ENCODE data around the gene RPL18. TPM values are rescaled to one million over a fixed set of nuclear protein-coding genes. Genes with fewer than 3 reads are reported as not detected.
"Not testable (repeated sequence)": the region's sequence is repeated elsewhere in the genome, so short reads cannot be mapped to it uniquely, and the experiment has no call there.

Gene RPL18
- total RNA-seq, 1 experiment from 2014 or later = 1,503 TPM

GRCh38 chr19:48633148-48634035 lies 14.4 kb upstream of the RPL18 start:
- H3K79me2 ChIP-seq (ENCODE audit: low read length) = no peaks in the 10 kb centered on the region
- CTCF ChIA-PET = no interaction called here
- TF ChIP-seq, protein P1, sequence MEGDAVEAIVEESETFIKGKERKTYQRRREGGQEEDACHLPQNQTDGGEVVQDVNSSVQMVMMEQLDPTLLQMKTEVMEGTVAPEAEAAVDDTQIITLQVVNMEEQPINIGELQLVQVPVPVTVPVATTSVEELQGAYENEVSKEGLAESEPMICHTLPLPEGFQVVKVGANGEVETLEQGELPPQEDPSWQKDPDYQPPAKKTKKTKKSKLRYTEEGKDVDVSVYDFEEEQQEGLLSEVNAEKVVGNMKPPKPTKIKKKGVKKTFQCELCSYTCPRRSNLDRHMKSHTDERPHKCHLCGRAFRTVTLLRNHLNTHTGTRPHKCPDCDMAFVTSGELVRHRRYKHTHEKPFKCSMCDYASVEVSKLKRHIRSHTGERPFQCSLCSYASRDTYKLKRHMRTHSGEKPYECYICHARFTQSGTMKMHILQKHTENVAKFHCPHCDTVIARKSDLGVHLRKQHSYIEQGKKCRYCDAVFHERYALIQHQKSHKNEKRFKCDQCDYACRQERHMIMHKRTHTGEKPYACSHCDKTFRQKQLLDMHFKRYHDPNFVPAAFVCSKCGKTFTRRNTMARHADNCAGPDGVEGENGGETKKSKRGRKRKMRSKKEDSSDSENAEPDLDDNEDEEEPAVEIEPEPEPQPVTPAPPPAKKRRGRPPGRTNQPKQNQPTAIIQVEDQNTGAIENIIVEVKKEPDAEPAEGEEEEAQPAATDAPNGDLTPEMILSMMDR (conservative IDR thresholded peaks at IDR 0.05; ENCODE audit: low read depth, low read length) = no peak
- TF ChIP-seq EZH2 (IDR thresholded peaks at IDR 0.05; ENCODE audit: low read length, unreplicated experiment) (no peak), EZH2phosphoT487 (IDR thresholded peaks at IDR 0.05; ENCODE audit: borderline replicate concordance, low read length) (no peak)
- H3K4me2 ChIP-seq (ENCODE audit: low read length) = no peak overlapping the region; the same call in 1 of the 2 replicates
- no peak overlapping the region for H3K27ac ChIP-seq (ENCODE audit: low read length)
- H3K4me3 ChIP-seq (ENCODE audit: low read length) = no peak overlapping the region
- H2AFZ ChIP-seq (ENCODE audit: low read length) = no peak overlapping the region
- intact Hi-C loops (cut with micrococcal nuclease) = no loop called here
- POLR2A ChIA-PET (ENCODE audit: unreplicated experiment) = interaction anchor here (0.7 kb wide), 1 partner anchor 14 kb away, joined by 5 read pairs; the partner anchor contains the start of gene SPHK2
- ATAC-seq (no peak), DNase-seq (no peak)
- H3K9me3 ChIP-seq (ENCODE audit: low read length) = no peaks in the 10 kb centered on the region
- H3K9ac ChIP-seq (ENCODE audit: low read length) = no peak overlapping the region
- peaks cover 24% of the 10 kb centered on the region for H3K4me1 ChIP-seq (ENCODE audit: insufficient read depth, low read length)
- peaks cover 3% of the 10 kb centered on the region for H3F3A ChIP-seq (ENCODE audit: low read length, unreplicated experiment)
- no peaks in the 10 kb centered on the region for H4K20me1 ChIP-seq (ENCODE audit: low read length)
- H3K9me2 ChIP-seq (replicated peaks; ENCODE audit: low read length) = no peaks in the 10 kb centered on the region
- no TSS peak for BruUV-seq (replicated peaks)
- no peaks in the 10 kb centered on the region for H3K27me3 ChIP-seq (ENCODE audit: low read length)
- H3K36me3 ChIP-seq (ENCODE audit: low read depth, low read length) = no peaks in the 10 kb centered on the region

DNA sequence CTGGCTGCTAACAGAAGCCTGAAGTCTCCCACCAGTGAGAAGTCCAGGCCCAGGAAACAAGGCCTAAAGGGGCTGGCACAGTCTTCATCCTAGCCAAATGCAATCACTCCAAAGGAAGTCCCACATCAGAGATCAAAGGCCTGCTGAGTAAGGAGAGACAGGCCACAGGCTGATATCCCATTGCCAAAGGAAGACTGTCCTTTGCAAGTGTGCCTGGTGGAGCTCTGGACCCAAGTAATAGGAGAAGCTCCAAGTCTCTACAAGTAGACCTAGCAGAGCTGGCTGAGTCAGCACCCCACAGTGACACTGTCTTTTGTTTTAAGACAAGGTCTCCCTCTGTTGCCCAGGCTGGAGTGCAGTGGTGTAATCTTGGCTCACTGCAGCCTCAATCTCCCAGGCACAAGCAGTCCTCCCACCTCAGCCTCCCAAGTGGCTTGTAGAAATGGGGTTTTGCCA lies 13.7 kb upstream of the RPL18 start:
- Histone ChIP-seq H3K4me2 (ENCODE audit: low read length) (no peak overlapping the region), H3K9ac (ENCODE audit: low read length) (no peak overlapping the region), H3K4me1 (ENCODE audit: insufficient read depth, low read length) (peaks cover 21% of the 10 kb centered on the region), H3K79me2 (ENCODE audit: low read length) (no peaks in the 10 kb centered on the region), H3K36me3 (ENCODE audit: low read depth, low read length) (no peaks in the 10 kb centered on the region), H3F3A (ENCODE audit: low read length, unreplicated experiment) (peaks cover 3% of the 10 kb centered on the region), H3K9me2 (replicated peaks; ENCODE audit: low read length) (no peaks in the 10 kb centered on the region), H3K9me3 (ENCODE audit: low read length) (no peaks in the 10 kb centered on the region), H3K4me3 (ENCODE audit: low read length) (no peak overlapping the region), H3K27ac (ENCODE audit: low read length) (no peak overlapping the region), H4K20me1 (ENCODE audit: low read length) (no peaks in the 10 kb centered on the region), H2AFZ (ENCODE audit: low read length) (no peak overlapping the region), H3K27me3 (ENCODE audit: low read length) (no peaks in the 10 kb centered on the region)
- POLR2A ChIA-PET (ENCODE audit: unreplicated experiment) = interaction anchor here (0.7 kb wide), 1 partner anchor 13 kb away, joined by 5 read pairs; the partner anchor contains the start of gene SPHK2
- CTCF ChIA-PET = no interaction called here
- intact Hi-C loops (cut with micrococcal nuclease) = no loop called here
- no TSS peak for BruUV-seq (replicated peaks)
- TF ChIP-seq, protein P1 (conservative IDR thresholded peaks at IDR 0.05; ENCODE audit: low read depth, low read length) = no peak
- TF ChIP-seq EZH2phosphoT487 (IDR thresholded peaks at IDR 0.05; ENCODE audit: borderline replicate concordance, low read length) = no peak
- no peak for TF ChIP-seq EZH2 (IDR thresholded peaks at IDR 0.05; ENCODE audit: low read length, unreplicated experiment)
- DNase-seq (no peak), ATAC-seq (no peak)

DNA sequence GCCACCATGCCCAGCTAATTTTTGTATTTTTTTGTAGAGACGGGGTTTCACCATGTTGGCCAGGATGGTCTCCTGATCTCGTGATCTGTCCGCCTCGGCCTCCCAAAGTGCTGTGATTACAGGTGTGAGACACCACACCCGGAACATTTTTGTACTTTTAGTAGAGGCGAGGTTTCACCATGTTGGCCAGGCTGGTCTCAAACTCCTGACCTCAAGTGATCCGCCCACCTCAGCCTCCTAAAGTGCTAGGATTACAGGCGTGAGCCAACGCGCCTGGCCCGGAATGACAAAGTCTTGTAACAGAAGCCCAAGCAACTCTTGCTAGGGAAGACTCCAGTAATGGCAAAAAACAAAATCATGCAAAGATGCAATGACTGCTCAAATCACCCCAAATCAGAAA lies 13.3 kb upstream of the RPL18 start:
- BruUV-seq (replicated peaks); intact Hi-C loops (cut with micrococcal nuclease); ATAC-seq; H4K20me1 ChIP-seq (ENCODE audit: low read length); H3K79me2 ChIP-seq (ENCODE audit: low read length); H3F3A ChIP-seq (ENCODE audit: low read length, unreplicated experiment); H3K27me3 ChIP-seq (ENCODE audit: low read length); H3K9me2 ChIP-seq (replicated peaks; ENCODE audit: low read length); H3K9me3 ChIP-seq (ENCODE audit: low read length); H3K36me3 ChIP-seq (ENCODE audit: low read depth, low read length); H3K27ac ChIP-seq (ENCODE audit: low read length); H3K4me2 ChIP-seq (ENCODE audit: low read length); H3K9ac ChIP-seq (ENCODE audit: low read length); H3K4me3 ChIP-seq (ENCODE audit: low read length); DNase-seq; H2AFZ ChIP-seq (ENCODE audit: low read length); CTCF ChIA-PET: not testable (repeated sequence)
- POLR2A ChIA-PET (ENCODE audit: unreplicated experiment) = interaction anchor here (0.7 kb wide), 1 partner anchor 13 kb away, joined by 5 read pairs; the partner anchor contains the start of gene SPHK2
- peaks cover 20% of the 10 kb centered on the region for H3K4me1 ChIP-seq (ENCODE audit: insufficient read depth, low read length)
